Measurements from ENCODE around the gene PXMP4.

PXMP4 gene

GRCh38 chr20:33713865-33714367 lies 6.2 kb downstream of the PXMP4 start:
- no peak for DNase-seq
- H3K4me3 ChIP-seq (ENCODE audit: low read depth, low read length): no peak overlapping the region
- in situ Hi-C loops (cut with HindIII; ENCODE audit: low pct_ligation_motif_present, low sequenced_read_pairs): no loop called here

GRCh38 chr20:33711446-33711738 lies 8.7 kb downstream of the PXMP4 start:
- Histone ChIP-seq H3K36me3 (replicated peaks) (no peaks in the 10 kb centered on the region), H3K4me3 (ENCODE audit: low read depth, low read length) (no peak overlapping the region), H3K27ac (no peak overlapping the region), H3K27me3 (replicated peaks) (no peaks in the 10 kb centered on the region)
- no peak for TF ChIP-seq CTCF (IDR thresholded peaks at IDR 0.05; ENCODE audit: low read depth, low read length, missing control alignments)
- in situ Hi-C loops (cut with HindIII; ENCODE audit: low pct_ligation_motif_present, low sequenced_read_pairs): no loop called here
- no peak for DNase-seq

More at GRCh38 chr20:33713865-33714367, 6.2 kb downstream of the PXMP4 start:
- Histone ChIP-seq H3K27me3 (replicated peaks) (no peaks in the 10 kb centered on the region), H3K36me3 (replicated peaks) (no peaks in the 10 kb centered on the region), H3K27ac (no peak overlapping the region)
- no peak for TF ChIP-seq CTCF (IDR thresholded peaks at IDR 0.05; ENCODE audit: low read depth, low read length, missing control alignments)

- Histone ChIP-seq H3K27me3 (replicated peaks) (no peaks in the 10 kb centered on the region), H3K4me3 (ENCODE audit: low read depth, low read length) (no peak overlapping the region), H3K36me3 (replicated peaks) (no peaks in the 10 kb centered on the region), H3K27ac (no peak overlapping the region)
- no peak for DNase-seq
- in situ Hi-C loops (cut with HindIII; ENCODE audit: low pct_ligation_motif_present, low sequenced_read_pairs): no loop called here
- no peak for TF ChIP-seq CTCF (IDR thresholded peaks at IDR 0.05; ENCODE audit: low read depth, low read length, missing control alignments)
Measured at GRCh38 chr20:33710681-33711445, 9.2 kb downstream of the PXMP4 start.

GRCh38 chr20:33709905-33710541 lies 10.1 kb downstream of the PXMP4 start:
- no peak for TF ChIP-seq CTCF (IDR thresholded peaks at IDR 0.05; ENCODE audit: low read depth, low read length, missing control alignments)
- H3K27me3 ChIP-seq (replicated peaks): no peaks in the 10 kb centered on the region
- no peak overlapping the region for H3K4me3 ChIP-seq (ENCODE audit: low read depth, low read length)
- no peak overlapping the region for H3K27ac ChIP-seq
- no peaks in the 10 kb centered on the region for H3K36me3 ChIP-seq (replicated peaks)
- DNase-seq: no peak
- in situ Hi-C loops (cut with HindIII; ENCODE audit: low pct_ligation_motif_present, low sequenced_read_pairs): no loop called here

- no peak for DNase-seq
- H3K4me3 ChIP-seq (ENCODE audit: low read depth, low read length): no peak overlapping the region
- in situ Hi-C loops (cut with HindIII; ENCODE audit: low pct_ligation_motif_present, low sequenced_read_pairs): no loop called here
- no peaks in the 10 kb centered on the region for H3K27me3 ChIP-seq (replicated peaks)
- no peak overlapping the region for H3K27ac ChIP-seq
- no peaks in the 10 kb centered on the region for H3K36me3 ChIP-seq (replicated peaks)
- TF ChIP-seq CTCF (IDR thresholded peaks at IDR 0.05; ENCODE audit: low read depth, low read length, missing control alignments): no peak
Measured at GRCh38 chr20:33709398-33709797, 10.7 kb downstream of the PXMP4 start.
